IMR-90 (cell line): ENCODE results near the gene RAPGEF3. TPM values are rescaled to one million over a fixed set of nuclear protein-coding genes. Genes with fewer than 3 reads are reported as not detected.

ENCODE experiments used
- ATAC-seq: fragments of 200-7000 bp; cut with Tn5 transposase; 2 replicates; pipeline ENCODE4 v1.9.1; 2020; ENCODE audit warnings: low read depth, mild to moderate bottlenecking, moderate library complexity
- BruUV-seq: library from RNA; stranded (reverse); fragments of 400-500 nt; replicated peaks from 2 replicates; lab custom pipeline; 2021; lab: Mats Ljungman, UMichigan
- CTCF ChIA-PET: fragments of 300-600 bp; formaldehyde crosslinking; extraction: SDS; loops from one replicate; lab custom pipeline; 2021; ENCODE audit warnings: antibody characterized with exemption; lab: Yijun Ruan, JAX
- POLR2A ChIA-PET: fragments of 300-600 bp; sonication (Branson Sonifier 250); formaldehyde crosslinking; loops from one replicate; lab custom pipeline; 2022; ENCODE audit warnings: antibody characterized with exemption; ENCODE audit not compliant: unreplicated experiment; lab: Charles Lee
- DNase-seq: peaks from one replicate; pipeline ENCODE4 v3.0.0; 2013
- H2AFZ ChIP-seq: replicated peaks from 2 replicates; pipeline ENCODE3; 2013; ENCODE audit warnings: low read length, mild to moderate bottlenecking; ENCODE audit not compliant: poor library complexity
- H2AK5ac ChIP-seq: 2 replicates; pipeline ENCODE4 v1.6.1; 2013; ENCODE audit warnings: low read depth, low read length, inconsistent platforms
- H2AK9ac ChIP-seq: replicated peaks from 2 replicates; pipeline ENCODE3; 2013; ENCODE audit warnings: mild to moderate bottlenecking, low read depth, low read length, moderate library complexity; ENCODE audit not compliant: poor library complexity
- H2BK120ac ChIP-seq: 2 replicates; pipeline ENCODE4 v1.6.1; 2013; ENCODE audit warnings: low read depth, low read length, inconsistent platforms
- H2BK15ac ChIP-seq: 3 replicates; pipeline ENCODE4 v1.6.1; 2013; ENCODE audit warnings: low read depth, low read length, inconsistent platforms
- H2BK20ac ChIP-seq: 2 replicates; pipeline ENCODE4 v1.6.1; 2013; ENCODE audit warnings: low read depth, mild to moderate bottlenecking, inconsistent platforms, low read length, moderate library complexity
- H2BK5ac ChIP-seq: 2 replicates; pipeline ENCODE4 v1.6.1; 2013; ENCODE audit warnings: mild to moderate bottlenecking, low read depth, low read length, inconsistent platforms; ENCODE audit not compliant: poor library complexity, severe bottlenecking
- H3K14ac ChIP-seq: replicated peaks from 2 replicates; pipeline ENCODE4 v1.6.1; 2013; ENCODE audit warnings: low read depth, low read length, inconsistent platforms
- H3K18ac ChIP-seq: 2 replicates; pipeline ENCODE4 v1.6.1; 2013; ENCODE audit warnings: low read depth, low read length, control low read depth
- H3K23ac ChIP-seq: 2 replicates; pipeline ENCODE4 v1.6.1; 2013; ENCODE audit warnings: low read depth, low read length, inconsistent platforms
- H3K27ac ChIP-seq: 2 replicates; pipeline ENCODE4 v1.5.1; 2013; ENCODE audit warnings: mild to moderate bottlenecking, control low read depth, low read length; ENCODE audit not compliant: insufficient read depth
- H3K27me3 ChIP-seq: 2 replicates; pipeline ENCODE4 v1.6.1; 2013; ENCODE audit warnings: low read length; ENCODE audit not compliant: control insufficient read depth, insufficient read depth
- H3K36me3 ChIP-seq: 2 replicates; pipeline ENCODE4 v1.6.1; 2013; ENCODE audit warnings: low read length, mixed read lengths; ENCODE audit not compliant: control insufficient read depth, insufficient read depth
- H3K4ac ChIP-seq: 2 replicates; pipeline ENCODE4 v1.6.1; 2013; ENCODE audit warnings: low read depth, low read length, inconsistent platforms
- H3K4me1 ChIP-seq: 2 replicates; pipeline ENCODE4 v1.6.1; 2013; ENCODE audit warnings: low read length, mixed read lengths; ENCODE audit not compliant: control insufficient read depth, insufficient read depth
- H3K4me2 ChIP-seq: 2 replicates; pipeline ENCODE4 v1.6.1; 2013; ENCODE audit warnings: low read depth, mild to moderate bottlenecking, control low read depth, low read length, moderate library complexity
- H3K4me3 ChIP-seq: 2 replicates; pipeline ENCODE4 v1.5.1; 2013; ENCODE audit warnings: low read depth, mild to moderate bottlenecking, control low read depth, low read length, moderate library complexity; ENCODE audit not compliant: insufficient read depth
- H3K56ac ChIP-seq: 2 replicates; pipeline ENCODE4 v1.6.1; 2013; ENCODE audit warnings: low read length, inconsistent platforms; ENCODE audit not compliant: insufficient read depth; ENCODE audit errors: extremely low read depth
- H3K79me1 ChIP-seq, 2 experiments: 2 replicates each; pipeline ENCODE4 v1.6.1; 2013; ENCODE audit warnings: low read length in 2 of 2, inconsistent platforms in 1 of 2, low read depth in 1 of 2
- H3K9ac ChIP-seq: 2 replicates; pipeline ENCODE4 v1.6.1; 2013; ENCODE audit warnings: low read depth, low read length, control low read depth
- H3K9me1 ChIP-seq: 2 replicates; pipeline ENCODE4 v1.6.1; 2013; ENCODE audit warnings: low read length, inconsistent platforms; ENCODE audit not compliant: insufficient read depth
- H3K9me3 ChIP-seq: 2 replicates; pipeline ENCODE4 v1.6.1; 2013; ENCODE audit warnings: low read length; ENCODE audit not compliant: control insufficient read depth, insufficient read depth
- H4K20me1 ChIP-seq: 2 replicates; pipeline ENCODE4 v1.6.1; 2013; ENCODE audit warnings: low read length, inconsistent platforms; ENCODE audit not compliant: insufficient read depth
- H4K5ac ChIP-seq: 2 replicates; pipeline ENCODE4 v1.6.1; 2013; ENCODE audit warnings: mild to moderate bottlenecking, low read depth, low read length, control low read depth
- H4K8ac ChIP-seq, 2 experiments: 2 replicates each; pipeline ENCODE4 v1.6.1; 2013; ENCODE audit warnings: low read depth in 2 of 2, low read length in 2 of 2, control low read depth in 1 of 2, inconsistent platforms in 1 of 2
- H4K91ac ChIP-seq: 2 replicates; pipeline ENCODE4 v1.6.1; 2013; ENCODE audit warnings: low read depth, low read length, inconsistent platforms; ENCODE audit not compliant: insufficient read depth
- CEBPB ChIP-seq: IDR thresholded peaks from 2 replicates; pipeline ENCODE4 v1.6.1; 2012; ENCODE audit warnings: low read depth, low read length, improper control_type of control experiment
- CHD1 ChIP-seq: IDR thresholded peaks from 2 replicates; pipeline ENCODE4 v1.6.1; 2012; ENCODE audit warnings: low read depth, low read length, improper control_type of control experiment
- CTCF ChIP-seq: conservative IDR thresholded peaks from 2 replicates; pipeline ENCODE4 v1.5.1; 2012; ENCODE audit warnings: mild to moderate bottlenecking, low read depth, low read length, improper control_type of control experiment
- ELK1 ChIP-seq: fragments of 150-350 bp; IDR thresholded peaks from 2 replicates; pipeline ENCODE4 v1.6.1; 2016; ENCODE audit warnings: low read depth, mild to moderate bottlenecking, low read length, moderate library complexity, borderline replicate concordance
- FOS ChIP-seq: fragments of 150-350 bp; IDR thresholded peaks from 2 replicates; pipeline ENCODE4 v1.6.1; 2016; ENCODE audit warnings: low read depth, low read length
- MAFK ChIP-seq: IDR thresholded peaks from 2 replicates; pipeline ENCODE4 v1.6.1; 2012; ENCODE audit warnings: low read depth, low read length, improper control_type of control experiment
- MAZ ChIP-seq: IDR thresholded peaks from 2 replicates; pipeline ENCODE4 v1.6.1; 2012; ENCODE audit warnings: low read depth, mild to moderate bottlenecking, low read length, improper control_type of control experiment, moderate library complexity, borderline replicate concordance
- MXI1 ChIP-seq: IDR thresholded peaks from 2 replicates; pipeline ENCODE4 v1.6.1; 2012; ENCODE audit warnings: low read depth, mild to moderate bottlenecking, low read length, moderate library complexity, borderline replicate concordance
- POLR2A ChIP-seq: IDR thresholded peaks from 2 replicates; pipeline ENCODE4 v1.6.1; 2012; ENCODE audit warnings: mild to moderate bottlenecking, low read depth, low read length
- RAD21 ChIP-seq: IDR thresholded peaks from 2 replicates; pipeline ENCODE4 v1.6.1; 2012; ENCODE audit warnings: low read length, improper control_type of control experiment
- RCOR1 ChIP-seq: IDR thresholded peaks from 2 replicates; pipeline ENCODE4 v1.6.1; 2012; ENCODE audit warnings: mild to moderate bottlenecking, low read length, improper control_type of control experiment; ENCODE audit not compliant: insufficient replicate concordance
- RFX5 ChIP-seq: IDR thresholded peaks from 2 replicates; pipeline ENCODE4 v1.8.0; 2012; ENCODE audit warnings: low read depth, mild to moderate bottlenecking, low read length, moderate library complexity
- SMC3 ChIP-seq: fragments of 150-350 bp; IDR thresholded peaks from 2 replicates; pipeline ENCODE4 v1.6.1; 2016; ENCODE audit warnings: low read depth, mild to moderate bottlenecking, antibody characterized with exemption, low read length, moderate library complexity
- USF2 ChIP-seq: fragments of 150-350 bp; IDR thresholded peaks from 2 replicates; pipeline ENCODE4 v1.6.1; 2017; ENCODE audit warnings: mild to moderate bottlenecking, antibody characterized with exemption, low read length, low read depth
- WGBS, 2 experiments: methylation state at CpG; one replicate each; pipeline versions ENCODE4 v1.1.5 to v1.1.7; 2013; ENCODE audit warnings: missing lambda C conversion rate in 2 of 2; ENCODE audit not compliant: insufficient read length in 1 of 2; ENCODE audit errors: extremely low coverage in 2 of 2; 5-methylcytosine and 5-hydroxymethylcytosine counted together
- dilution Hi-C: fragments of 300-500 bp; cut with HindIII; formaldehyde crosslinking; loops from one replicate; pipeline ENCODE4 v1.14.3; 2018; ENCODE audit warnings: low sequenced_read_pairs; ENCODE audit not compliant: unreplicated experiment
- in situ Hi-C: fragments of 300-500 bp; cut with MboI; formaldehyde crosslinking; loops from 3 replicates; pipeline ENCODE4 v1.14.3; 2019; ENCODE audit warnings: low sequenced_read_pairs, inconsistent platforms, mixed read lengths
- intact Hi-C: fragments of 100-400 bp; cut with micrococcal nuclease; formaldehyde crosslinking; loops from 2 replicates; pipeline ENCODE4 v1.10.0; 2022
- polyA plus RNA-seq, 3 experiments: library from polyadenylated mRNA; depleted of rRNA; stranded (reverse); fragments of >200 nt; gene quantifications; 2 replicates each; pipeline ENCODE4 v1.2.3, GENCODE V29; 2012; ENCODE audit warnings: low replicate concordance in 1 of 3
- total RNA-seq: library from RNA; depleted of rRNA; stranded (reverse); fragments of >200 nt; gene quantifications from 2 replicates; pipeline ENCODE4 v1.2.3, GENCODE V29; 2012

The RAPGEF3 gene
- total and polyA plus RNA-seq, 2 of the 4 experiments (the other 2 are of a cell fraction), result 1.3 to 2.0 TPM

- intact Hi-C loops (loop anchor here (5.0 to 10.0 kb wide), 2 partner anchors 227 to 739 kb away; no protein-coding TSS in a partner anchor), dilution Hi-C loops (no loop called here), in situ Hi-C loops (no loop called here)
- ChIA-PET POLR2A (no interaction called here), CTCF (interaction anchor here (0.9 kb wide), 1 partner anchor 57 kb away, joined by 4 read pairs; no protein-coding TSS in a partner anchor)
- Histone ChIP-seq H4K5ac (no peak overlapping the region), H2AFZ (peak overlapping the region; percentile 92), H4K20me1 (no peaks in the 10 kb centered on the region), H2BK15ac (no peak overlapping the region), H2BK5ac (no peak overlapping the region), H3K9ac (peak overlapping the region; percentile 38; the same call in 1 of the 2 replicates), H3K56ac (no peak overlapping the region), H2AK9ac (peak overlapping the region; percentile 75), H4K91ac (no peak overlapping the region), H3K79me1 (peaks cover 0 to 11% of the 10 kb centered on the region in 2 experiments; a peak in 1 of 4 replicates), H4K8ac (peak overlapping the region in 1 of 2 experiments; percentile 33; a peak in 1 of 4 replicates), H3K23ac (peak overlapping the region; percentile 70; the same call in 1 of the 2 replicates), H3K4ac (no peak overlapping the region), H3K27ac (no peak overlapping the region; the same call in 1 of the 2 replicates), H2BK20ac (no peak overlapping the region), H3K18ac (no peak overlapping the region), H3K4me2 (peak overlapping the region; percentile 92), H2AK5ac (peak overlapping the region; percentile 40), H3K36me3 (no peaks in the 10 kb centered on the region), H3K4me1 (peaks cover 27% of the 10 kb centered on the region), H3K27me3 (no peaks in the 10 kb centered on the region), H3K9me1 (peaks cover 10% of the 10 kb centered on the region; the same call in 1 of the 2 replicates), H3K14ac (0 out of 2 replicates have a peak overlapping the region, but pooled peaks have one; percentile 15), H2BK120ac (no peak overlapping the region), H3K4me3 (peak overlapping the region; percentile 92), H3K9me3 (no peaks in the 10 kb centered on the region)
- DNase-seq (no peak), ATAC-seq (peak; percentile 3; the same call in 1 of the 2 replicates)
- no CpG with 5 or more reads among the region's 14 CpGs for WGBS, 2 experiments
- no TSS peak for BruUV-seq
- TF ChIP-seq MAFK (no peak), POLR2A (no peak), RFX5 (no peak), FOS (no peak), CHD1 (no peak), ELK1 (no peak), USF2 (no peak), RCOR1 (no peak), MAZ (no peak), CEBPB (no peak), MXI1 (no peak), CTCF (no peak), SMC3 (no peak), RAD21 (no peak)
Measured at GRCh38 chr12:47773858-47774580, 15.3 kb upstream of the RAPGEF3 start.
